GM12878 (cell line): ENCODE results near the gene ATP2A1. TPM values are rescaled to one million over a fixed set of nuclear protein-coding genes. Genes with fewer than 3 reads are reported as not detected.
A peak's percentile ranks its signal among the peaks of the same experiment; 100 is the strongest.

Experiments used
- ATAC-seq: fragments of 200-7000 bp; cut with Tn5 transposase; 3 replicates; pipeline ENCODE4 v1.9.1; 2020; ENCODE audit warnings: mild to moderate bottlenecking, moderate library complexity
- BruUV-seq: library from RNA; stranded (reverse); fragments of 400-500 nt; replicated peaks from 2 replicates; lab custom pipeline; 2021; lab: Mats Ljungman, UMichigan
- CTCF ChIA-PET: fragments of 300-600 bp; sonication (Branson Sonifier 250); formaldehyde crosslinking; extraction: SDS; loops from one replicate; lab custom pipeline; 2021; ENCODE audit warnings: inconsistent platforms; lab: Yijun Ruan, JAX
- POLR2A ChIA-PET: fragments of 350-600 bp; formaldehyde crosslinking; extraction: SDS; loops from one replicate; lab custom pipeline; 2021; ENCODE audit warnings: inconsistent platforms; lab: Charles Lee
- RAD21 ChIA-PET: fragments of 300-600 bp; sonication (Branson Sonifier 250); formaldehyde crosslinking; loops from one replicate; lab custom pipeline; 2023; ENCODE audit warnings: antibody characterized with exemption; ENCODE audit not compliant: unreplicated experiment; lab: Charles Lee
- SMC1A ChIA-PET: fragments of 300-600 bp; sonication (Branson Sonifier 250); formaldehyde crosslinking; loops from one replicate; lab custom pipeline; 2023; ENCODE audit not compliant: unreplicated experiment, uncharacterized antibody; lab: Charles Lee
- DNase-seq: peaks from one replicate; pipeline ENCODE4 v3.0.0-alpha.2; 2011; ENCODE audit warnings: low read depth, low spot score
- FAIRE-seq: peaks from 3 replicates; lab custom pipeline; 2011; peaks lifted over from hg19 to GRCh38; lab: Jason Lieb, UNC
- H2AFZ ChIP-seq: 2 replicates; pipeline ENCODE4 v1.6.0; 2011; ENCODE audit warnings: low read depth, low read length, control low read depth; ENCODE audit not compliant: control insufficient read depth
- H3K27ac ChIP-seq: 2 replicates; pipeline ENCODE4 v1.5.1; 2011; ENCODE audit warnings: control low read depth; ENCODE audit not compliant: control insufficient read depth, insufficient read depth
- H3K27me3 ChIP-seq, 2 experiments: replicated peaks in 1 of 2; 2 replicates each; pipeline versions ENCODE4 v1.6.0 to v1.6.1; 2011; ENCODE audit warnings: low read length in 1 of 2; ENCODE audit not compliant: control insufficient read depth in 2 of 2, insufficient read depth in 2 of 2
- H3K36me3 ChIP-seq, 2 experiments: 2 replicates each; pipeline ENCODE4 v1.5.1; 2011; ENCODE audit warnings: low read length in 1 of 2; ENCODE audit not compliant: control insufficient read depth in 2 of 2, insufficient read depth in 2 of 2
- H3K4me1 ChIP-seq: 2 replicates; pipeline ENCODE4 v1.6.1; 2011; ENCODE audit warnings: mild to moderate bottlenecking, low read length, moderate library complexity, mixed read lengths; ENCODE audit not compliant: control insufficient read depth, insufficient read depth
- H3K4me2 ChIP-seq: 2 replicates; pipeline ENCODE4 v1.6.0; 2011; ENCODE audit warnings: control low read depth; ENCODE audit not compliant: control insufficient read depth, insufficient read depth
- H3K4me3 ChIP-seq: fragments of 200-600 bp; sonication (generic); 2 replicates; pipeline ENCODE4 v1.5.1; 2016
- H3K79me2 ChIP-seq: 2 replicates; pipeline ENCODE4 v1.6.0; 2011; ENCODE audit warnings: low read length; ENCODE audit not compliant: control insufficient read depth, insufficient read depth
- H3K9ac ChIP-seq: 2 replicates; pipeline ENCODE4 v1.8.0; 2011; ENCODE audit warnings: low read length, control low read depth, mixed read lengths; ENCODE audit not compliant: control insufficient read depth, insufficient read depth
- H3K9me3 ChIP-seq: replicated peaks from 3 replicates; pipeline ENCODE4 v1.5.1; 2011; ENCODE audit warnings: mild to moderate bottlenecking, low read length; ENCODE audit not compliant: control insufficient read depth, insufficient read depth
- H4K20me1 ChIP-seq: 2 replicates; pipeline ENCODE4 v1.6.0; 2011; ENCODE audit not compliant: control insufficient read depth, insufficient read depth
- BACH1 ChIP-seq: fragments of 450-650 bp; IDR thresholded peaks from 2 replicates; pipeline ENCODE4 v1.6.1; 2017; ENCODE audit warnings: mild to moderate bottlenecking, borderline replicate concordance
- BCLAF1 ChIP-seq: fragments of 450-650 bp; IDR thresholded peaks from 2 replicates; pipeline ENCODE4 v1.6.1; 2017; ENCODE audit warnings: antibody characterized with exemption, mild to moderate bottlenecking, moderate library complexity
- CBFB ChIP-seq: IDR thresholded peaks from 2 replicates; pipeline ENCODE4 v1.6.1; 2016; ENCODE audit warnings: antibody characterized with exemption, low read depth
- CBX3 ChIP-seq: fragments of 200-600 bp; sonication (generic); IDR thresholded peaks from 2 replicates; pipeline ENCODE4 v1.6.1; 2016; ENCODE audit warnings: low read depth, borderline replicate concordance
- ETV6 ChIP-seq, 2 experiments: fragments of 450-650 bp in 1 of 2; IDR thresholded peaks in 1 of 2; conservative IDR thresholded peaks in 1 of 2; 2 replicates each; pipeline ENCODE4 v1.6.1; 2014; ENCODE audit warnings: antibody characterized with exemption in 1 of 2, borderline replicate concordance in 1 of 2, low read depth in 1 of 2, mild to moderate bottlenecking in 1 of 2, moderate library complexity in 1 of 2
- HCFC1 ChIP-seq: fragments of 150-350 bp; IDR thresholded peaks from 2 replicates; pipeline ENCODE4 v1.6.1; 2014; ENCODE audit warnings: low read length
- JUNB ChIP-seq: IDR thresholded peaks from 2 replicates; pipeline ENCODE4 v1.6.1; 2016; ENCODE audit warnings: antibody characterized with exemption, mild to moderate bottlenecking
- NFXL1 ChIP-seq: fragments of 450-650 bp; IDR thresholded peaks from 2 replicates; pipeline ENCODE4 v1.6.1; 2017; ENCODE audit warnings: antibody characterized with exemption, mild to moderate bottlenecking, borderline replicate concordance
- NKRF ChIP-seq: fragments of 450-650 bp; conservative IDR thresholded peaks from 2 replicates; pipeline ENCODE4 v1.6.1; 2017; ENCODE audit warnings: mild to moderate bottlenecking, moderate library complexity
- PBX3 ChIP-seq: IDR thresholded peaks from 2 replicates; pipeline ENCODE4 v1.6.1; 2011; ENCODE audit warnings: mild to moderate bottlenecking, low read depth, low read length, moderate library complexity; ENCODE audit not compliant: insufficient replicate concordance
- RBBP5 ChIP-seq: fragments of 200-600 bp; sonication (generic); conservative IDR thresholded peaks from 2 replicates; pipeline ENCODE4 v1.6.1; 2016
- SIN3A ChIP-seq: IDR thresholded peaks from 2 replicates; pipeline ENCODE4 v1.6.1; 2012; ENCODE audit warnings: low read depth, low read length, improper control_type of control experiment
- SMAD5 ChIP-seq: IDR thresholded peaks from 2 replicates; pipeline ENCODE4 v1.6.1; 2016; ENCODE audit warnings: antibody characterized with exemption, low read depth
- USF2 ChIP-seq: IDR thresholded peaks from 2 replicates; pipeline ENCODE4 v1.6.1; 2011; ENCODE audit warnings: low read depth, low read length, improper control_type of control experiment, borderline replicate concordance
- ZNF217 ChIP-seq: fragments of 450-650 bp; IDR thresholded peaks from 2 replicates; pipeline ENCODE4 v1.6.1; 2017; ENCODE audit warnings: antibody characterized with exemption, mild to moderate bottlenecking
- WGBS: methylation state at CpG from one replicate; pipeline ENCODE4 v1.1.6; 2016; ENCODE audit warnings: low lambda C conversion rate; ENCODE audit not compliant: insufficient replicate concordance, insufficient coverage; ENCODE audit errors: missing lambda C conversion rate; 5-methylcytosine and 5-hydroxymethylcytosine counted together
- in situ Hi-C: fragments of 300-500 bp; cut with MboI; formaldehyde crosslinking; loops from 9 replicates; pipeline ENCODE4 v1.14.3; 2018; ENCODE audit warnings: mixed read lengths
- intact Hi-C: fragments of 100-400 bp; cut with micrococcal nuclease; formaldehyde crosslinking; loops from one replicate; pipeline ENCODE4 v1.14.2; 2022; ENCODE audit not compliant: unreplicated experiment
- polyA plus RNA-seq, 11 experiments: library from polyadenylated mRNA; depleted of rRNA in 4 of 11; unstranded in 6 of 11; stranded (reverse) in 5 of 11; fragments of >200 nt; fragmentation: Nextera tagmentation in 4 of 11; fragmentation: Illumina TruSeq in 1 of 11; extraction: Ambion mirVana in 4 of 11; extraction: Trizol in 1 of 11; gene quantifications; 1 replicate in 1 of 11; 2 replicates in 10 of 11; pipeline versions ENCODE4 v1.2.1 to v1.2.3, GENCODE V29; 2011 to 2016; ENCODE audit warnings: inconsistent platforms in 2 of 11, missing spikeins in 2 of 11, low read depth in 1 of 11
- total RNA-seq, 4 experiments: library from RNA; depleted of rRNA in 3 of 4; stranded (reverse); fragments of >200 nt in 3 of 4; fragmentation: Illumina TruSeq in 1 of 4; extraction: Trizol in 1 of 4; gene quantifications; 2 replicates each; pipeline versions ENCODE4 v1.2.1 to v1.2.3, GENCODE V29; 2013 to 2021

The ATP2A1 gene
- total and polyA plus RNA-seq, 10 of the 15 experiments (the other 5 are each of a cell fraction or from before 2014, with no cell fraction given), result 0.13 to 1.7 (median 0.88) TPM

- Histone ChIP-seq H3K9ac (peak overlapping the region; percentile 35), H3K27me3 (no peaks in the 10 kb centered on the region), H3K4me2 (peak overlapping the region; percentile 73), H3K36me3 (peaks cover 3 to 5% of the 10 kb centered on the region in 2 experiments), H3K79me2 (no peaks in the 10 kb centered on the region), H4K20me1 (no peaks in the 10 kb centered on the region), H3K4me3 (peak overlapping the region; percentile 92), H3K4me1 (peaks cover 14% of the 10 kb centered on the region), H3K9me3 (no peaks in the 10 kb centered on the region), H2AFZ (peak overlapping the region; percentile 63), H3K27ac (peak overlapping the region; percentile 99)
- in situ Hi-C loops (no loop called here), intact Hi-C loops (loop anchor here (2.0 to 10.0 kb wide), 4 partner anchors 21 to 429 kb away; partner anchors contain the start of genes APOBR, CLN3 and TUFM)
- SMC1A ChIA-PET, result interaction anchor here (0.8 to 5.8 kb wide), 16 partner anchors 9 to 78 kb away, joined by 3 to 58 read pairs (median 6); partner anchors contain the start of genes CD19, NFATC2IP, SH2B1 and TUFM
- CTCF ChIA-PET, result interaction anchor here (0.5 to 6.4 kb wide), 12 partner anchors 9 to 1574 kb away, joined by 3 to 76 read pairs (median 4); partner anchors contain the start of gene SH2B1
- DNase-seq (peak; percentile 93), FAIRE-seq (peak; percentile 87), ATAC-seq (peak; percentile 78)
- RAD21 ChIA-PET, result interaction anchor here (0.9 to 2.5 kb wide), 15 partner anchors 9 to 102 kb away, joined by 3 to 32 read pairs (median 6); partner anchors contain the start of genes ATXN2L, CD19, NFATC2IP and SH2B1
- WGBS, result under 1% methylated on average over 13 of the region's 13 CpGs
- TSS peak; percentile 64 for BruUV-seq
- POLR2A ChIA-PET, result interaction anchor here (0.5 to 5.1 kb wide), 21 partner anchors 9 to 1240 kb away, joined by 3 to 39 read pairs (median 4); partner anchors contain the start of genes ATP2A1, ATXN2L, CD19 and NFATC2IP
- TF ChIP-seq SIN3A, result peak; percentile 78
- no peak for TF ChIP-seq SMAD5
- TF ChIP-seq ETV6 (conservative IDR thresholded peaks at IDR 0.05 in 1 of 2, IDR thresholded peaks at IDR 0.05 in 1 of 2; ENCODE audit: borderline replicate concordance in 1 of 2, low read depth in 1 of 2), result no peak
- no peak for TF ChIP-seq NFXL1
- TF ChIP-seq NKRF, result no peak
- TF ChIP-seq ZNF217, result no peak
- TF ChIP-seq JUNB, result no peak
- no peak for TF ChIP-seq BCLAF1
- TF ChIP-seq HCFC1, result no peak; the same call in 1 of the 2 replicates
- TF ChIP-seq RBBP5, result no peak
- peak; percentile 73 for TF ChIP-seq PBX3
- TF ChIP-seq CBX3, result no peak
- peak; percentile 19; the same call in 1 of the 2 replicates for TF ChIP-seq CBFB
- peak; percentile 55; the same call in 1 of the 2 replicates for TF ChIP-seq USF2
- no peak for TF ChIP-seq BACH1
These were observed 45.5 kb downstream of the ATP2A1 start for GRCh38 chr16:28923652-28924398.
